Activated CD4-positive, CD25-positive, alpha-beta regulatory T cell treated with anti-CD3 and anti-CD28 coated beads, Interleukin-2, amount 50 U/mL, for 16 hours (primary cell): ENCODE measurements around the gene APBB1IP.

Source experiments
- DNase-seq: peaks from one replicate; pipeline ENCODE4 v3.0.0-alpha.2; 2020; ENCODE audit warnings: low read depth, low spot score

APBB1IP gene

GRCh38 chr10:26507441-26507840, 69.3 kb downstream of the APBB1IP start:
- no peak for DNase-seq

GRCh38 chr10:26508016-26508415, 69.9 kb downstream of the APBB1IP start:
- no peak for DNase-seq

GRCh38 chr10:26509307-26509706, 71.2 kb downstream of the APBB1IP start:
- no peak for DNase-seq

- no peak for DNase-seq
These were observed 75.0 kb downstream of the APBB1IP start for GRCh38 chr10:26513101-26513500.

- DNase-seq, result no peak
These were observed 78.5 kb downstream of the APBB1IP start for GRCh38 chr10:26516540-26517101.

GRCh38 chr10:26517141-26517867, 79.2 kb downstream of the APBB1IP start:
- no peak for DNase-seq

GRCh38 chr10:26519803-26520202, 81.7 kb downstream of the APBB1IP start:
- DNase-seq, result no peak

- no peak for DNase-seq
These were observed 82.4 kb downstream of the APBB1IP start for GRCh38 chr10:26520575-26520974.

GRCh38 chr10:26524161-26524896, 86.2 kb downstream of the APBB1IP start:
- DNase-seq, result no peak

- DNase-seq, result no peak
These were observed 87.4 kb downstream of the APBB1IP start for GRCh38 chr10:26525586-26525985.

GRCh38 chr10:26527018-26527417, 88.9 kb downstream of the APBB1IP start:
- DNase-seq, result no peak

- DNase-seq, result no peak
These were observed 89.9 kb downstream of the APBB1IP start for GRCh38 chr10:26528048-26528447.

GRCh38 chr10:26528715-26529393, 90.7 kb downstream of the APBB1IP start:
- DNase-seq, result no peak

GRCh38 chr10:26534384-26534783, 96.2 kb downstream of the APBB1IP start:
- DNase-seq, result no peak

- no peak for DNase-seq
These were observed 102.5 kb downstream of the APBB1IP start for GRCh38 chr10:26540601-26541000.

- DNase-seq, result no peak
These were observed 105.6 kb downstream of the APBB1IP start for GRCh38 chr10:26543567-26544306.

- DNase-seq, result no peak
These were observed 106.8 kb downstream of the APBB1IP start for GRCh38 chr10:26544932-26545331.

GRCh38 chr10:26550774-26551526, 112.8 kb downstream of the APBB1IP start:
- no peak for DNase-seq

GRCh38 chr10:26554246-26554645, 116.1 kb downstream of the APBB1IP start:
- DNase-seq, result no peak

- DNase-seq, result no peak
These were observed 117.7 kb downstream of the APBB1IP start for GRCh38 chr10:26555719-26556368.
